HCT116 (cell line): Measurements from ENCODE around the gene PRKCA.

Source experiments
- POLR2A ChIP-seq: IDR thresholded peaks from 2 replicates; pipeline ENCODE4 v1.7.0; 2011; ENCODE audit warnings: borderline replicate concordance; ENCODE audit not compliant: insufficient read depth, insufficient read length; ENCODE audit errors: extremely low read depth
- ZNF274 ChIP-seq: fragments of 200-500 bp; sonication (Bioruptor generic); IDR thresholded peaks from 2 replicates; pipeline ENCODE4 v1.6.1; 2014; ENCODE audit warnings: mild to moderate bottlenecking, low read depth, low read length, inconsistent platforms
- TF ChIP-seq, protein P1 (sequence below): IDR thresholded peaks from 2 replicates; pipeline ENCODE4 v1.6.1; 2011; ENCODE audit warnings: mild to moderate bottlenecking, low read length, moderate library complexity; ENCODE audit not compliant: insufficient replicate concordance; ENCODE audit errors: extremely low read depth
- TF ChIP-seq, protein P2 (sequence below), 3 experiments: fragments of 200-600 bp in 1 of 3; sonication (generic) in 1 of 3; IDR thresholded peaks in 2 of 3; conservative IDR thresholded peaks in 1 of 3; 2 replicates each; pipeline ENCODE4 v1.5.1; 2012 to 2017; ENCODE audit warnings: low read depth in 2 of 3, low read length in 2 of 3, antibody characterized with exemption in 1 of 3, borderline replicate concordance in 1 of 3, control low read depth in 1 of 3, mild to moderate bottlenecking in 1 of 3, mixed read lengths in 1 of 3, mixed run types in 1 of 3, moderate library complexity in 1 of 3; ENCODE audit not compliant: insufficient read depth in 1 of 3

DNA sequence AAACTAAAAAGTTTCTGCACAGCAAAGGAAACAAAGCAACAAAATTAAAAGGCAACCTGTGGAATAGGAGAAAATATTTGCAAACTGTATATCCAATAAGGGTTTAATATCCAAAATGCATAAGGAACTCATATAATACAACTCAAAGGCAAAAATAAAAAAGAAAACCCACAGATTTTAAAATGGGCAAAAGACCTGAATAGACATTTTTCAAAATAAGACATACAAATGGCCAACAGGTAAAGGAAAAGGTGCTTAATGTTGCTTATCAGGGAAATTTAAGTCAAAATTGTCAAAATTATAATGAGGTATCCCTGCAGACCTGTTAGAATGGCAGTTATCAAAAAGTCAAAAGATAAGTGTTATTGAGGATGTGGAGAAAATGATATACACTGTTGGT lies 399.0 kb downstream of the PRKCA start:
- TF ChIP-seq, protein P1, sequence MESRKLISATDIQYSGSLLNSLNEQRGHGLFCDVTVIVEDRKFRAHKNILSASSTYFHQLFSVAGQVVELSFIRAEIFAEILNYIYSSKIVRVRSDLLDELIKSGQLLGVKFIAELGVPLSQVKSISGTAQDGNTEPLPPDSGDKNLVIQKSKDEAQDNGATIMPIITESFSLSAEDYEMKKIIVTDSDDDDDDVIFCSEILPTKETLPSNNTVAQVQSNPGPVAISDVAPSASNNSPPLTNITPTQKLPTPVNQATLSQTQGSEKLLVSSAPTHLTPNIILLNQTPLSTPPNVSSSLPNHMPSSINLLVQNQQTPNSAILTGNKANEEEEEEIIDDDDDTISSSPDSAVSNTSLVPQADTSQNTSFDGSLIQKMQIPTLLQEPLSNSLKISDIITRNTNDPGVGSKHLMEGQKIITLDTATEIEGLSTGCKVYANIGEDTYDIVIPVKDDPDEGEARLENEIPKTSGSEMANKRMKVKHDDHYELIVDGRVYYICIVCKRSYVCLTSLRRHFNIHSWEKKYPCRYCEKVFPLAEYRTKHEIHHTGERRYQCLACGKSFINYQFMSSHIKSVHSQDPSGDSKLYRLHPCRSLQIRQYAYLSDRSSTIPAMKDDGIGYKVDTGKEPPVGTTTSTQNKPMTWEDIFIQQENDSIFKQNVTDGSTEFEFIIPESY = no peak
- no peak for TF ChIP-seq ZNF274
- TF ChIP-seq, protein P2, sequence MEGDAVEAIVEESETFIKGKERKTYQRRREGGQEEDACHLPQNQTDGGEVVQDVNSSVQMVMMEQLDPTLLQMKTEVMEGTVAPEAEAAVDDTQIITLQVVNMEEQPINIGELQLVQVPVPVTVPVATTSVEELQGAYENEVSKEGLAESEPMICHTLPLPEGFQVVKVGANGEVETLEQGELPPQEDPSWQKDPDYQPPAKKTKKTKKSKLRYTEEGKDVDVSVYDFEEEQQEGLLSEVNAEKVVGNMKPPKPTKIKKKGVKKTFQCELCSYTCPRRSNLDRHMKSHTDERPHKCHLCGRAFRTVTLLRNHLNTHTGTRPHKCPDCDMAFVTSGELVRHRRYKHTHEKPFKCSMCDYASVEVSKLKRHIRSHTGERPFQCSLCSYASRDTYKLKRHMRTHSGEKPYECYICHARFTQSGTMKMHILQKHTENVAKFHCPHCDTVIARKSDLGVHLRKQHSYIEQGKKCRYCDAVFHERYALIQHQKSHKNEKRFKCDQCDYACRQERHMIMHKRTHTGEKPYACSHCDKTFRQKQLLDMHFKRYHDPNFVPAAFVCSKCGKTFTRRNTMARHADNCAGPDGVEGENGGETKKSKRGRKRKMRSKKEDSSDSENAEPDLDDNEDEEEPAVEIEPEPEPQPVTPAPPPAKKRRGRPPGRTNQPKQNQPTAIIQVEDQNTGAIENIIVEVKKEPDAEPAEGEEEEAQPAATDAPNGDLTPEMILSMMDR (IDR thresholded peaks at IDR 0.05 in 2 of 3, conservative IDR thresholded peaks at IDR 0.05 in 1 of 3; ENCODE audit: borderline replicate concordance in 1 of 3, insufficient read depth in 1 of 3, low read depth in 2 of 3, low read length in 2 of 3) = no peak
- TF ChIP-seq POLR2A = no peak
